PFSK-1 (cell line): Measurements from ENCODE around the gene ZNF362.

Experiments
- FOXP2 ChIP-seq: optimal IDR thresholded peaks from 2 replicates; pipeline ENCODE3; 2011; ENCODE audit warnings: borderline replicate concordance, control low read depth, inconsistent platforms; ENCODE audit not compliant: insufficient read depth; ENCODE audit errors: extremely low read length, extremely low read depth
- POLR2AphosphoS5 ChIP-seq: IDR thresholded peaks from 2 replicates; pipeline ENCODE4 v1.6.1; 2012; ENCODE audit warnings: low read depth, mild to moderate bottlenecking, control low read depth, low read length, moderate library complexity
- SIN3A ChIP-seq: IDR thresholded peaks from 2 replicates; pipeline ENCODE4 v1.6.1; 2012; ENCODE audit warnings: mild to moderate bottlenecking, low read length, moderate library complexity, borderline replicate concordance; ENCODE audit not compliant: insufficient read depth
- TAF1 ChIP-seq: IDR thresholded peaks from 2 replicates; pipeline ENCODE4 v1.6.1; 2012; ENCODE audit warnings: low read length, control low read depth, borderline replicate concordance; ENCODE audit not compliant: insufficient read depth
- TF ChIP-seq, protein P1 (sequence below), 2 experiments: IDR thresholded peaks; 2 replicates each; pipeline versions ENCODE4 v1.6.1 to v1.8.0; 2011 to 2012; ENCODE audit warnings: low read depth in 2 of 2, low read length in 2 of 2, control low read depth in 1 of 2, inconsistent platforms in 1 of 2, mild to moderate bottlenecking in 1 of 2, moderate library complexity in 1 of 2; ENCODE audit not compliant: insufficient read depth in 1 of 2

ZNF362 gene

DNA sequence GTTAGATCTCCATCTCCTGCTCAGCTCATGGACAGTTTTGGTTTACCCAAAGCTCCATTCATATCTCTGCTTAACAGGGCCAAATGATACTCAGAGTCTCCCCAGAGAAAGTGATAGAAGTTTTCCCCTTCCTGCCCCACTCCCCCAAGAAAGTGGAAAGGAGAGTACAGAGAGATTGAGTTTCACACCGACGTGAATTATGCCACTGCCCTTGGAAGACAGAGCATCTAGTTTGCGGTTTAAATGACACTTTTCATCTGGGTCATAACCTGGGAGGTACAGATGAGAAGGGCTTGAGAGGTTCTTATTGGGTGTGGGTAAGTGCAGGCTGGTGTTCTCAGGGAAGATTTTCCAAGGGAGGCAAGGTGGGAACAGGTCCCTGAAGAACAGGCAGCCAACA, 6.9 kb upstream of the ZNF362 start:
- TF ChIP-seq SIN3A, result no peak
- no peak for TF ChIP-seq POLR2AphosphoS5
- TF ChIP-seq FOXP2, result no peak
- TF ChIP-seq TAF1, result no peak
- TF ChIP-seq, protein P1, sequence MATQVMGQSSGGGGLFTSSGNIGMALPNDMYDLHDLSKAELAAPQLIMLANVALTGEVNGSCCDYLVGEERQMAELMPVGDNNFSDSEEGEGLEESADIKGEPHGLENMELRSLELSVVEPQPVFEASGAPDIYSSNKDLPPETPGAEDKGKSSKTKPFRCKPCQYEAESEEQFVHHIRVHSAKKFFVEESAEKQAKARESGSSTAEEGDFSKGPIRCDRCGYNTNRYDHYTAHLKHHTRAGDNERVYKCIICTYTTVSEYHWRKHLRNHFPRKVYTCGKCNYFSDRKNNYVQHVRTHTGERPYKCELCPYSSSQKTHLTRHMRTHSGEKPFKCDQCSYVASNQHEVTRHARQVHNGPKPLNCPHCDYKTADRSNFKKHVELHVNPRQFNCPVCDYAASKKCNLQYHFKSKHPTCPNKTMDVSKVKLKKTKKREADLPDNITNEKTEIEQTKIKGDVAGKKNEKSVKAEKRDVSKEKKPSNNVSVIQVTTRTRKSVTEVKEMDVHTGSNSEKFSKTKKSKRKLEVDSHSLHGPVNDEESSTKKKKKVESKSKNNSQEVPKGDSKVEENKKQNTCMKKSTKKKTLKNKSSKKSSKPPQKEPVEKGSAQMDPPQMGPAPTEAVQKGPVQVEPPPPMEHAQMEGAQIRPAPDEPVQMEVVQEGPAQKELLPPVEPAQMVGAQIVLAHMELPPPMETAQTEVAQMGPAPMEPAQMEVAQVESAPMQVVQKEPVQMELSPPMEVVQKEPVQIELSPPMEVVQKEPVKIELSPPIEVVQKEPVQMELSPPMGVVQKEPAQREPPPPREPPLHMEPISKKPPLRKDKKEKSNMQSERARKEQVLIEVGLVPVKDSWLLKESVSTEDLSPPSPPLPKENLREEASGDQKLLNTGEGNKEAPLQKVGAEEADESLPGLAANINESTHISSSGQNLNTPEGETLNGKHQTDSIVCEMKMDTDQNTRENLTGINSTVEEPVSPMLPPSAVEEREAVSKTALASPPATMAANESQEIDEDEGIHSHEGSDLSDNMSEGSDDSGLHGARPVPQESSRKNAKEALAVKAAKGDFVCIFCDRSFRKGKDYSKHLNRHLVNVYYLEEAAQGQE (IDR thresholded peaks at IDR 0.05; ENCODE audit: insufficient read depth in 1 of 2, low read depth in 2 of 2, low read length in 2 of 2), result no peak

DNA sequence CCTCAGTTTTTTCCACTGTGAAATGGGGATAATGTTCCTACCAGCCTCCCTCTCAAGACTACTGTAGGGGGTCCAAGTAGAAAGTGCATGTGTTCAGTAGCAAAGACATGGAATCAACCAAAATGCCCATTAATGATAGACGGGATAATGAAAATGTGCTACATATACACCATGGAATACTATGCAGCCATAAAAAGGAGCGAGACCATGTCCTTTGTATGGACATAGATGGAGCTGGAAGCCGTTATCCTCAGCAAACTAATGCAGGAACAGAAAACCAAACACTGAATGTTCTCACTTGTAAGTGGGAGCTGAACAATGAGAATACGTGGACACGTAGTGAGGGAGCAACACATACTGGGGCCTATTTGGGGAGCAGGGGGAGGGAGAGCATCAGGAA, 6.1 kb upstream of the ZNF362 start:
- no peak for TF ChIP-seq FOXP2
- TF ChIP-seq TAF1, result no peak
- no peak for TF ChIP-seq SIN3A
- TF ChIP-seq POLR2AphosphoS5, result no peak
- TF ChIP-seq, protein P1 (IDR thresholded peaks at IDR 0.05; ENCODE audit: insufficient read depth in 1 of 2, low read depth in 2 of 2, low read length in 2 of 2), result no peak

DNA sequence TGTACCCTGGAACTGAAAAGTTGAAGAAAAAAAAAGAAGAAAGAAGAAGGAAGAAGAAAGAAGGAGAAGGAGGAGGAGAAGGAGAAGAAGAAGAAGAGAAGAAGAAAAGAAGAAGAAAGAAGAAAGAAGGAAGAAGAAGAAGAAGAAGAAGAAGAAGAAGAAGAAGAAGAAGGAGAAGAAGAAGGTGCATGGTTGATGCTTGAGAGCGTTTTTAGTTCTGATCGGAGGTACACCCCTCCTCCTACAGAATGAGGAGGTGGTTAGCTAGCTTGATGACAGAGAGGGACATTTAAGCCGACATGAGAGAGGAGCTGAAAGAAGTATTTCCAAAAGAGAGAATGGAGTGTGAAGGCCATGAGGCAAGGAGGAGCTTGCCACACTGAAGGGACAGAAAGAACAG, 5.6 kb upstream of the ZNF362 start:
- TF ChIP-seq, protein P1 (IDR thresholded peaks at IDR 0.05; ENCODE audit: insufficient read depth in 1 of 2, low read depth in 2 of 2, low read length in 2 of 2), result no peak
- TF ChIP-seq SIN3A (no peak), POLR2AphosphoS5 (no peak), FOXP2 (no peak), TAF1 (no peak)

DNA sequence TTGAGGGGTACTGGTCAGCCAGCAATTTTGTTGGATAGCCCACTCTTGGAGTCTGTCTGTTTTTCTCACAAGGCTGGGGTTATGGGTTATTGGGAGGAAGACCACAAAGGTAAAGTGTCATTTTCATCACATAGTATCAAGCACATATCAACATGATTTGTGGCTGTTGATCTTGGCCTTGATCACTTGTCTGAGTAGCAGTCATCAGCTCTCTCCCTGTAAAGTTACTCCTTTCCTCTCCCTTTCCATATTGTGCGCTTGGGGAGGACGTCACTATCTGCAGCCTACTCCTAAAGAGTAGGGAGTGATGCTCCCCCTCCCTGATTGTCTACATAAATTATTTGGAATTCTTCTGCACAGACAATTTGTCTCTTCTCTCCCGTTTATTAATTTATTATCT, 1.8 kb upstream of the ZNF362 start:
- TF ChIP-seq FOXP2, result no peak
- TF ChIP-seq, protein P1 (IDR thresholded peaks at IDR 0.05; ENCODE audit: insufficient read depth in 1 of 2, low read depth in 2 of 2, low read length in 2 of 2), result no peak
- no peak for TF ChIP-seq SIN3A
- no peak for TF ChIP-seq TAF1
- TF ChIP-seq POLR2AphosphoS5, result no peak

DNA sequence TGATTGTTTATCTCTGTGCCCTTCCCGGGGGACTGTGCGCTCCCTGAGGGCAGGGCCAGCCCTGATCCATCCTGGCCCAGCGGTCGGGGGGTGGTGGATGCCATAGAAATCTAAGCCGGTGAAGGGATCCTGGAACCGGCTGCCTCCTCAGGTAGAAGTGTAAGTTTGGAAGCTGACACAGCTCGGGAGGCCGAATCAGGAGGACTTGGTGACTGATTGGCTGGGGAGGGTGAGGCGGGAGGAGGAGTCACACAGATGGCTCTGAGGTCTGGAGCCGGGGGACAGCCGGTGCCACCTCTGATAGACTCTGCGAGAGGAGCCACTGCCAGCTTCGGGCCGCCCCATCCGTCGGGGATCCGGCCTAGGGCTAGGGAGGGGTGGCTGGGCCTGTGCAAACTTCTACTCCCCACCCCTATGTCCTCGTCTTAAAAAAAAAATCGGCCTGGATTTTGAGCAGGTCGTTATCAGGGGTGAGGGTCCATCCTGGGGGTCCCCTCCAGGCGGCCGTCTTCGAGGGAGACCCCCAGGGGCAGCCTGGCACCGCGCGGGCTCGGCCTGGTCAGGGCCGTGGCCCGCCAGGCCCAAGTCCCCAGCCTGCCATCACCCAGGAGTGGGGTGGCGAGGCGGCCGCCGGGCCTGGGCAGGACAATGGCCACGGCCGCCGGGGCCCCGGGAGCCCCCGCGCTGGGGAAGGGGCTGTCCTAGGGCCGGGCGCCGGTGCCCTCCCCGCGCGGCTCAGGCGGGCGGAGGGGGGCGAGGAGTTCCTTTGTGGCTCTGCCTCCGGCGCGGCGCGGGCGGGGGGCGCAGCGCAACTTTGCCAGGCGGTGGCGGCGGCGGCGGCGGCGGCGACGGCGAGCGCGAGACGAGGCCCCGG, 708 bp upstream of the ZNF362 start:
- TF ChIP-seq POLR2AphosphoS5, result no peak
